C4-2B (cell line): Measurements from ENCODE around the gene GRID1.

Experiments
- ZFX ChIP-seq: fragments of 450-650 bp; IDR thresholded peaks from 2 replicates; pipeline ENCODE4 v1.6.1; 2017
- TF ChIP-seq, protein P1 (sequence below): fragments of 450-650 bp; conservative IDR thresholded peaks from 2 replicates; pipeline ENCODE4 v1.5.1; 2017; ENCODE audit warnings: mild to moderate bottlenecking

DNA sequence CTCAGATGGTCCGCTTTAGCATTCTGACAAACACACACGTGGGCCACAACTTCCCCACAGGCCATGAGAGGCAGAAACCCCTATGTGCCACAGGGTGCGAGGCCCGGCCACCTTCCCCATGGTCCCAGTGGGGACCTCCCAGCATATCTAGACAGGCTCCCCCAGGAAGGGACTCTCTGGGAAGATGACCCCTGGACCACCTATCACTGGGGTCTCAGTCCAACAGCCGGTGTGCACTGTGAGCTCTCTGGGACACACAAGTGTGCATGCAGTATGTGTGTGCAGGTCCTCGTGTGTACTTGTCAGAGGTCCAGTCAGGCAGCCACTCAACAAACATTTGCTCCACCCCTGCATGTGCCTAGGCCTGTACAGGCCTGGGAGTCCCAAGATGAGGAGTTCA is 18.7 kb downstream of the GRID1 start:
- TF ChIP-seq, protein P1, sequence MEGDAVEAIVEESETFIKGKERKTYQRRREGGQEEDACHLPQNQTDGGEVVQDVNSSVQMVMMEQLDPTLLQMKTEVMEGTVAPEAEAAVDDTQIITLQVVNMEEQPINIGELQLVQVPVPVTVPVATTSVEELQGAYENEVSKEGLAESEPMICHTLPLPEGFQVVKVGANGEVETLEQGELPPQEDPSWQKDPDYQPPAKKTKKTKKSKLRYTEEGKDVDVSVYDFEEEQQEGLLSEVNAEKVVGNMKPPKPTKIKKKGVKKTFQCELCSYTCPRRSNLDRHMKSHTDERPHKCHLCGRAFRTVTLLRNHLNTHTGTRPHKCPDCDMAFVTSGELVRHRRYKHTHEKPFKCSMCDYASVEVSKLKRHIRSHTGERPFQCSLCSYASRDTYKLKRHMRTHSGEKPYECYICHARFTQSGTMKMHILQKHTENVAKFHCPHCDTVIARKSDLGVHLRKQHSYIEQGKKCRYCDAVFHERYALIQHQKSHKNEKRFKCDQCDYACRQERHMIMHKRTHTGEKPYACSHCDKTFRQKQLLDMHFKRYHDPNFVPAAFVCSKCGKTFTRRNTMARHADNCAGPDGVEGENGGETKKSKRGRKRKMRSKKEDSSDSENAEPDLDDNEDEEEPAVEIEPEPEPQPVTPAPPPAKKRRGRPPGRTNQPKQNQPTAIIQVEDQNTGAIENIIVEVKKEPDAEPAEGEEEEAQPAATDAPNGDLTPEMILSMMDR = no peak
- TF ChIP-seq ZFX = no peak
